Measurements from ENCODE around the gene TMEM138.

Gene TMEM138

DNA sequence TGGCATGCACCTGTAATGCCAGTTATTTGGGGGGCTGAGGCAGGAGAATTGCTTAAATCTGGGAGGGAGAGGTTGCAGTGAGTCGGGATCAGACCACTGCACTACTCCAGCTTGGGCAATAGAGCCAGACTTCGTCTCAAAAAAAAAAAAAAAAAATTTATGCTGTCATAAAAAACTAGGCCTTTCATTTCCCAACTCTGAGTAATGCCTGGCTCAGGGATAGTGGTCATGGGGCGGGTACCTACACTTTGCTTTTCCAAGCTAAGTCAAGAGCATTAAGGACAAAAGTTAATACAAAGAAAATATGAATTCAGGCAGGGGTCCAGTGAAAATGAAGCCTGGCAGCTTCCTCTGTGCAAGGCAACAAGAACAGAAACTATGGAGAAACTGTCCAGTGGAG, 51.3 kb downstream of the TMEM138 start:
- DNase-seq = no peak

GRCh38 chr11:61414547-61414946, 52.4 kb downstream of the TMEM138 start:
- DNase-seq = no peak

GRCh38 chr11:61415381-61415780, 53.2 kb downstream of the TMEM138 start:
- no peak for DNase-seq

- no peak for DNase-seq
Observed at GRCh38 chr11:61416941-61417340, 54.8 kb downstream of the TMEM138 start.

DNA sequence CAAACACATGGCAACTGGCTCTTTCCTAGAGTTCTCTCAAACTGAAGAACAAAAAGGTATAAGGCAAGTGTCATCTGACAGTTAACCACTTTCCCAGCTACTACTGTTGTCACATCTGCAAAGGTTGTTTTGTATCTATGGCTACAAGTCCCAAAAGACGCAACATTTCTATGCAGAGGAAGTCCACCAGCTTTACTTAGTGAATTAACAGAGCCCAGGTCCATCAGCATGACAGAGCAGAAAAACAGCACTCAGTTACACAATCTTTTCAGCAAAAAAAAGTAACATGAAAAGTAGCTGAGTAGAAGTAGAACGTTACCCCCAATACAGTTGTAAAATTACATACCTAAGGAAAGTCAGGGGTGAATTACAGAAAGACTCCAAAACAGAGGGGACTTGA, 55.5 kb downstream of the TMEM138 start:
- no peak for DNase-seq

- no peak for DNase-seq
Observed at GRCh38 chr11:61418136-61418535, 56.0 kb downstream of the TMEM138 start.
